H1 (cell line): ENCODE data around the gene DIPK1B. TPM values are rescaled to one million over a fixed set of nuclear protein-coding genes. Genes with fewer than 3 reads are reported as not detected.
A peak's percentile ranks its signal among the peaks of the same experiment; 100 is the strongest.

Experiments
- CTCF ChIA-PET: fragments of 300-600 bp; sonication (Branson Sonifier 250); formaldehyde crosslinking; loops from one replicate; lab custom pipeline; 2021; ENCODE audit not compliant: partially characterized antibody; lab: Charles Lee
- POLR2A ChIA-PET: fragments of 300-600 bp; sonication (Branson Sonifier 250); formaldehyde crosslinking; loops from one replicate; lab custom pipeline; 2021; ENCODE audit warnings: inconsistent platforms; ENCODE audit not compliant: partially characterized antibody; lab: Charles Lee
- DNase-seq, 2 experiments: peaks; one replicate each; pipeline versions ENCODE4 v3.0.0 to v3.0.0-alpha.2; 2010 to 2022; ENCODE audit warnings: low spot score in 2 of 2, low read depth in 1 of 2, mixed read lengths in 1 of 2
- FAIRE-seq: peaks from 2 replicates; lab custom pipeline; 2011; peaks lifted over from hg19 to GRCh38; lab: Jason Lieb, UNC
- H2AFZ ChIP-seq: 2 replicates; pipeline ENCODE4 v1.8.1; 2012; ENCODE audit warnings: low read length, inconsistent platforms
- H2AK5ac ChIP-seq: 2 replicates; pipeline ENCODE4 v1.6.1; 2013; ENCODE audit warnings: low read depth, low read length
- H2BK120ac ChIP-seq: replicated peaks from 2 replicates; pipeline ENCODE3; 2013; ENCODE audit warnings: low read depth, low read length, inconsistent platforms
- H2BK12ac ChIP-seq: 2 replicates; pipeline ENCODE4 v1.6.1; 2013; ENCODE audit warnings: low read depth, low read length
- H2BK15ac ChIP-seq: 2 replicates; pipeline ENCODE4 v1.6.1; 2013; ENCODE audit warnings: low read length
- H2BK20ac ChIP-seq: 2 replicates; pipeline ENCODE4 v1.6.1; 2013; ENCODE audit warnings: low read length
- H2BK5ac ChIP-seq: 2 replicates; pipeline ENCODE4 v1.6.1; 2013; ENCODE audit warnings: low read depth, low read length
- H3K14ac ChIP-seq: 2 replicates; pipeline ENCODE4 v1.6.1; 2013; ENCODE audit warnings: inconsistent platforms; ENCODE audit not compliant: insufficient read length
- H3K18ac ChIP-seq: 2 replicates; pipeline ENCODE4 v1.6.1; 2013; ENCODE audit warnings: low read length; ENCODE audit errors: extremely low read depth
- H3K23ac ChIP-seq: 2 replicates; pipeline ENCODE4 v1.6.1; 2013; ENCODE audit warnings: inconsistent platforms; ENCODE audit not compliant: insufficient read length
- H3K23me2 ChIP-seq: 2 replicates; pipeline ENCODE4 v1.6.1; 2013; ENCODE audit warnings: low read depth, low read length
- H3K27ac ChIP-seq: 2 replicates; pipeline ENCODE4 v1.6.1; 2011; ENCODE audit warnings: low read depth, low read length, inconsistent platforms
- H3K27me3 ChIP-seq, 4 experiments: replicated peaks in 1 of 4; 1 replicate in 1 of 4; 2 replicates in 3 of 4; pipeline versions ENCODE4 v1.6.1 to v1.8.1; 2011 to 2013; ENCODE audit warnings: low read length in 3 of 4, mild to moderate bottlenecking in 3 of 4, inconsistent platforms in 2 of 4, mixed read lengths in 2 of 4, moderate library complexity in 1 of 4; ENCODE audit not compliant: control insufficient read depth in 3 of 4, insufficient read depth in 3 of 4; ENCODE audit errors: extremely low read depth in 1 of 4
- H3K36me3 ChIP-seq, 4 experiments: 2 replicates each; pipeline versions ENCODE4 v1.6.1 to v1.8.1; 2011 to 2013; ENCODE audit warnings: mild to moderate bottlenecking in 4 of 4, low read length in 3 of 4, moderate library complexity in 2 of 4, control low read depth in 1 of 4, inconsistent platforms in 1 of 4; ENCODE audit not compliant: insufficient read depth in 4 of 4, control insufficient read depth in 2 of 4
- H3K4ac ChIP-seq: replicated peaks from 2 replicates; pipeline ENCODE3; 2013; ENCODE audit warnings: low read length, low read depth, mixed read lengths, inconsistent platforms; ENCODE audit not compliant: insufficient read length
- H3K4me1 ChIP-seq, 4 experiments: replicated peaks in 1 of 4; 1 replicate in 1 of 4; 2 replicates in 3 of 4; pipeline versions ENCODE4 v1.6.1 to v1.8.1; 2011 to 2013; ENCODE audit warnings: low read length in 3 of 4, inconsistent platforms in 2 of 4, mixed read lengths in 1 of 4; ENCODE audit not compliant: insufficient read depth in 4 of 4, control insufficient read depth in 3 of 4
- H3K4me2 ChIP-seq, 2 experiments: 2 replicates each; pipeline versions ENCODE4 v1.6.1 to v1.8.1; 2011 to 2013; ENCODE audit warnings: low read depth in 2 of 2, low read length in 2 of 2, control low read depth in 1 of 2, inconsistent platforms in 1 of 2, mild to moderate bottlenecking in 1 of 2; ENCODE audit not compliant: insufficient read depth in 1 of 2
- H3K4me3 ChIP-seq, 4 experiments: fragments of 200-600, 300-600 bp in 1 of 4; sonication (generic), shearing (Covaris generic), sonication (Bioruptor Twin) in 1 of 4; 2 replicates each; pipeline versions ENCODE4 v1.5.1 to v1.8.1; 2011 to 2016; ENCODE audit warnings: low read length in 4 of 4, low read depth in 3 of 4, control low read depth in 2 of 4, inconsistent platforms in 2 of 4, mild to moderate bottlenecking in 2 of 4, mixed read lengths in 1 of 4, moderate library complexity in 1 of 4; ENCODE audit not compliant: insufficient read depth in 2 of 4; ENCODE audit errors: extremely low read depth in 1 of 4
- H3K56ac ChIP-seq: replicated peaks from 2 replicates; pipeline ENCODE3; 2013; ENCODE audit warnings: low read depth, mild to moderate bottlenecking, mixed read lengths, low read length, inconsistent platforms; ENCODE audit not compliant: insufficient read length
- H3K79me1 ChIP-seq: 2 replicates; pipeline ENCODE4 v1.6.1; 2013; ENCODE audit warnings: low read depth, low read length, control low read depth
- H3K79me2 ChIP-seq, 2 experiments: 2 replicates each; pipeline versions ENCODE4 v1.6.1 to v1.8.1; 2012 to 2013; ENCODE audit warnings: low read length in 2 of 2, mild to moderate bottlenecking in 2 of 2, inconsistent platforms in 1 of 2; ENCODE audit not compliant: insufficient read depth in 2 of 2, control insufficient read depth in 1 of 2
- H3K9ac ChIP-seq, 4 experiments: replicated peaks in 1 of 4; 1 replicate in 1 of 4; 2 replicates in 3 of 4; pipeline versions ENCODE4 v1.6.1 to v1.8.1; 2011 to 2013; ENCODE audit warnings: low read depth in 3 of 4, low read length in 3 of 4, control low read depth in 2 of 4, mild to moderate bottlenecking in 2 of 4, moderate library complexity in 2 of 4, inconsistent platforms in 1 of 4; ENCODE audit errors: extremely low read depth in 1 of 4
- H3K9me3 ChIP-seq, 2 experiments: 2 replicates each; pipeline versions ENCODE4 v1.6.1 to v1.8.1; 2012 to 2013; ENCODE audit warnings: mild to moderate bottlenecking in 2 of 2, moderate library complexity in 2 of 2, control low read depth in 1 of 2, inconsistent platforms in 1 of 2, low read depth in 1 of 2, low read length in 1 of 2, mixed read lengths in 1 of 2; ENCODE audit not compliant: insufficient read depth in 2 of 2
- H4K20me1 ChIP-seq, 2 experiments: replicated peaks in 1 of 2; 2 replicates each; pipeline versions ENCODE3 to v1.8.1; 2011 to 2013; ENCODE audit warnings: inconsistent platforms in 2 of 2, low read length in 2 of 2, mild to moderate bottlenecking in 1 of 2; ENCODE audit not compliant: insufficient read depth in 2 of 2, control insufficient read depth in 1 of 2
- H4K5ac ChIP-seq: 2 replicates; pipeline ENCODE4 v1.6.1; 2013; ENCODE audit warnings: low read length, low read depth, mixed read lengths, inconsistent platforms; ENCODE audit not compliant: insufficient read length
- H4K8ac ChIP-seq: 2 replicates; pipeline ENCODE4 v1.8.0; 2013; ENCODE audit warnings: mild to moderate bottlenecking, moderate library complexity, low read length, inconsistent platforms; ENCODE audit not compliant: insufficient read depth; ENCODE audit errors: extremely low read depth
- H4K91ac ChIP-seq: replicated peaks from 2 replicates; pipeline ENCODE3; 2013; ENCODE audit warnings: low read length, mixed read lengths, inconsistent platforms; ENCODE audit not compliant: insufficient read length
- BACH1 ChIP-seq: IDR thresholded peaks from 2 replicates; pipeline ENCODE4 v1.6.1; 2012; ENCODE audit warnings: low read length, improper control_type of control experiment
- CEBPB ChIP-seq: IDR thresholded peaks from 2 replicates; pipeline ENCODE4 v1.6.1; 2012; ENCODE audit warnings: low read depth, low read length
- CTCF ChIP-seq, 3 experiments: IDR thresholded peaks; 1 replicate in 2 of 3; 2 replicates in 1 of 3; pipeline versions ENCODE4 v1.5.1 to v1.6.1; 2011; ENCODE audit warnings: low read length in 3 of 3, mild to moderate bottlenecking in 3 of 3, inconsistent platforms in 2 of 3, low read depth in 1 of 3, moderate library complexity in 1 of 3; ENCODE audit not compliant: insufficient read depth in 1 of 3; ENCODE audit errors: control extremely low read depth in 1 of 3
- EZH2 ChIP-seq: fragments of 200-600 bp; sonication (generic); IDR thresholded peaks from 2 replicates; pipeline ENCODE4 v1.7.1; 2012; ENCODE audit warnings: low read depth, mild to moderate bottlenecking, moderate library complexity, low read length, inconsistent platforms; ENCODE audit not compliant: severe bottlenecking
- FOSL1 ChIP-seq: IDR thresholded peaks from 2 replicates; pipeline ENCODE4 v1.6.1; 2011; ENCODE audit warnings: mild to moderate bottlenecking, low read depth, low read length, moderate library complexity; ENCODE audit not compliant: insufficient read depth
- JUND ChIP-seq: IDR thresholded peaks from 2 replicates; pipeline ENCODE4 v1.6.1; 2011; ENCODE audit warnings: mild to moderate bottlenecking, improper control_type of control experiment, low read length
- SP2 ChIP-seq: IDR thresholded peaks from 2 replicates; pipeline ENCODE4 v1.6.1; 2012; ENCODE audit warnings: mild to moderate bottlenecking, low read length, inconsistent platforms
- USF2 ChIP-seq: IDR thresholded peaks from 2 replicates; pipeline ENCODE4 v1.6.1; 2011; ENCODE audit warnings: low read length, improper control_type of control experiment
- WGBS, 2 experiments: shearing (Covaris generic) in 1 of 2; methylation state at CpG; one replicate each; pipeline versions ENCODE4 v1.1.6 to v1.1.7; 2013 to 2015; ENCODE audit warnings: low lambda C conversion rate in 2 of 2, mixed read lengths in 2 of 2, inconsistent platforms in 1 of 2, low coverage in 1 of 2, missing lambda C conversion rate in 1 of 2; ENCODE audit not compliant: insufficient replicate concordance in 2 of 2, insufficient coverage in 1 of 2, insufficient read length in 1 of 2; ENCODE audit errors: extremely low coverage in 1 of 2, missing lambda C conversion rate in 1 of 2; 5-methylcytosine and 5-hydroxymethylcytosine counted together
- polyA plus RNA-seq, 7 experiments: library from polyadenylated mRNA; depleted of rRNA in 3 of 7; stranded (reverse) in 5 of 7; unstranded in 2 of 7; fragments of >200 nt in 5 of 7; fragments of 200-250 nt in 2 of 7; gene quantifications; 1 replicate in 5 of 7; 2 replicates in 1 of 7; 4 replicates in 1 of 7; pipeline versions ENCODE4 v1.2.1 to v1.2.3, GENCODE V29; 2011 to 2013; ENCODE audit warnings: missing spikeins in 2 of 7, mixed read lengths in 2 of 7
- total RNA-seq: library from RNA; stranded (reverse); fragmentation: NEBNext Ultra II Directional; extraction: Animal tissue kit (Norgen Biotek cat#: 25700); gene quantifications from 2 replicates; pipeline ENCODE4 v1.2.1, GENCODE V29; 2021

Gene DIPK1B
- total and polyA plus RNA-seq, 2 of the 8 experiments (the other 6 are each of a cell fraction or from before 2014, with no cell fraction given): 32.3 to 64.8 TPM

- H3K23me2 ChIP-seq: no peaks in the 10 kb centered on the region; the same call in 1 of the 2 replicates
- H3K79me2 ChIP-seq: no peaks in the 10 kb centered on the region
- no peak overlapping the region for H2BK120ac ChIP-seq
- H3K9me3 ChIP-seq: no peaks in the 10 kb centered on the region; a peak in 1 of 4 replicates
- no peak overlapping the region for H3K14ac ChIP-seq
- 0 out of 2 replicates have a peak overlapping the region, but pooled peaks have one; percentile 29 for H2BK15ac ChIP-seq
- H3K27me3 ChIP-seq: peaks cover 0 to 4% (median 0%) of the 10 kb centered on the region in 4 experiments; a peak in 2 of 7 replicates
- no peak overlapping the region for H3K27ac ChIP-seq
- no peak overlapping the region for H4K8ac ChIP-seq
- peak overlapping the region; percentile 23 to 57; a peak in 1 of 4 replicates for H3K4me2 ChIP-seq
- H2BK5ac ChIP-seq: no peak overlapping the region
- H3K4ac ChIP-seq: peak overlapping the region; percentile 23
- H3K79me1 ChIP-seq: no peaks in the 10 kb centered on the region
- no peak overlapping the region for H3K23ac ChIP-seq
- DNase-seq (no peak), FAIRE-seq (no peak)
- H3K56ac ChIP-seq: no peak overlapping the region
- ChIA-PET CTCF (interaction anchor here (0.6 to 4.8 kb wide), 7 partner anchors 9 to 324 kb away, joined by 3 to 36 read pairs (median 4); partner anchors contain the start of gene LCN8), POLR2A (interaction anchor here (1.3 to 11.7 kb wide), 4 partner anchors 8 to 22 kb away, joined by 4 to 137 read pairs (median 11); partner anchors contain the start of gene LCN8)
- H4K5ac ChIP-seq: no peak overlapping the region
- WGBS, 2 experiments: 83% methylated on average over 24 of the region's 32 CpGs; no CpG with 5 or more reads in 1 of the 2 experiments
- H4K20me1 ChIP-seq: no peaks in the 10 kb centered on the region
- H2BK20ac ChIP-seq: no peak overlapping the region
- peak overlapping the region in 1 of 4 experiments; percentile 47; a peak in 1 of 8 replicates for H3K4me3 ChIP-seq
- H3K36me3 ChIP-seq: no peaks in the 10 kb centered on the region
- no peak overlapping the region for H2BK12ac ChIP-seq
- no peak overlapping the region for H2AFZ ChIP-seq
- no peak overlapping the region for H4K91ac ChIP-seq
- H3K18ac ChIP-seq: no peak overlapping the region; the same call in none of the 2 replicates
- H3K9ac ChIP-seq: no peak overlapping the region
- H3K4me1 ChIP-seq: peaks cover 0 to 20% (median 8%) of the 10 kb centered on the region in 4 experiments; a peak in 6 of 7 replicates
- H2AK5ac ChIP-seq: no peak overlapping the region
- TF ChIP-seq SP2: no peak
- no peak for TF ChIP-seq JUND
- no peak for TF ChIP-seq FOSL1
- TF ChIP-seq EZH2: no peak
- no peak for TF ChIP-seq BACH1
- no peak for TF ChIP-seq USF2
- no peak for TF ChIP-seq CTCF (IDR thresholded peaks at IDR 0.05; ENCODE audit: control extremely low read depth in 1 of 3, insufficient read depth in 1 of 3, low read depth in 1 of 3, low read length in 3 of 3)
- TF ChIP-seq CEBPB: no peak
These were observed 29.7 kb downstream of the DIPK1B start for GRCh38 chr9:136741883-136742571.
